Right lobe of liver (tissue), 4 donors: ENCODE results near the gene KIF13A.
"Not testable (repeated sequence)": the region's sequence is repeated elsewhere in the genome, so short reads cannot be mapped to it uniquely, and the experiment has no call there.

Experiments
- CTCF ChIP-seq, 4 donors: fragments of 200-600 bp in 3 of 4; fragments of 450-650 bp in 1 of 4; IDR thresholded peaks; one replicate each; pipeline versions ENCODE4 v1.5.1 to v1.8.0; 2016 to 2022; ENCODE audit warnings: antibody characterized with exemption in 4 of 4, mild to moderate bottlenecking in 2 of 4
- POLR2A ChIP-seq: fragments of 450-650 bp; IDR thresholded peaks from one replicate; pipeline ENCODE4 v1.6.1; 2017; ENCODE audit warnings: antibody characterized with exemption, mild to moderate bottlenecking
- donor health status: DM: no; HTN: no; CAD: no.
- donor health status: DM: no; HTN: no; CAD: no.
- donor health status: DM: no; HTN: yes; CAD: no.

GRCh38 chr6:17735311-17735710 is 252.1 kb downstream of the KIF13A start:
- not testable (repeated sequence) for TF ChIP-seq CTCF (IDR thresholded peaks at IDR 0.05); POLR2A
